NCI-H1436 (cell line): ENCODE measurements around the gene FAM193B.
"Not testable (repeated sequence)": the region's sequence is repeated elsewhere in the genome, so short reads cannot be mapped to it uniquely, and the experiment has no call there.

Source experiments
- DNase-seq: peaks from one replicate; lab custom pipeline; 2025; lab: John Stamatoyannopoulos, UW

FAM193B gene

GRCh38 chr5:177486256-177486655 lies 68.1 kb downstream of the FAM193B start:
- no peak for DNase-seq

DNA sequence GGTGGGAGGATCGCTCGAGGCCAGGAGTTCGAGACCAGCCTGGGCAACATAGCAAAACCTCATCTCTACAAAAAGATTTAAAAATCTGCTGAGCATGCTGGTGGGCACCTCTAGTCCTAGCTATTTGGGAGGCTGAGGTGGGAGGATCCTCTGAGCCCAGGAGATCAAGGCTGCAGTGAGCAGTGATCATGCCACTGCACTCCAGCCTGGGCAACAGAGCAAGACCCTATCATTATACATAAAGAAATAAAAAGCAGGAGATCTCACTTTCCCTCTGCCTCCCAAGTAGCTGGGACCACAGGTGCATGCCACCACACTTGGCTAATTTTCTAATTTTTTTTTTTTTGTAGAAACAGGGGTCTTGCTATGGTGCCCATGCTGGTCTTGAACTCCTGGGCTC lies 68.6 kb downstream of the FAM193B start:
- DNase-seq = not testable (repeated sequence)

GRCh38 chr5:177484902-177485549 lies 69.3 kb downstream of the FAM193B start:
- DNase-seq = no peak

GRCh38 chr5:177483994-177484901 lies 70.1 kb downstream of the FAM193B start:
- DNase-seq = no peak

DNA sequence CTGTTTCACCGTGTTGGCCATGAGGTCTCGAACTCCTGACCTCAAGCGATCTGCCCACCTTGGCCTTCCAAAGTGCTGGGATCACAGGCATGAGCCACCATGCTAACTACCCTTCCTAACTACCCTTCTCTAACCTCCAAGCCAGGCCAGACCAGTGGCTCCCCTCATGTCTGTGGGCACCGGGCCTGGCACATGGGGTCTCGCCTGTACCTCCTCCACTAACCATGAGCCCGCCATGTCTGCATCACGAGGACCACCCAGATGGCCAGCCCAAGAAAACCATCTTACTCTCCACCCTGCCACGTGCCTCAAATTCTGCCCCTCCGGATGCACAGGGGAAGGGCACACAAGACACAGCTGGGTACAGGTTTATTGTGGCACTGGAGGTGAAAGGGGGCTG lies 71.3 kb downstream of the FAM193B start:
- no peak for DNase-seq

DNA sequence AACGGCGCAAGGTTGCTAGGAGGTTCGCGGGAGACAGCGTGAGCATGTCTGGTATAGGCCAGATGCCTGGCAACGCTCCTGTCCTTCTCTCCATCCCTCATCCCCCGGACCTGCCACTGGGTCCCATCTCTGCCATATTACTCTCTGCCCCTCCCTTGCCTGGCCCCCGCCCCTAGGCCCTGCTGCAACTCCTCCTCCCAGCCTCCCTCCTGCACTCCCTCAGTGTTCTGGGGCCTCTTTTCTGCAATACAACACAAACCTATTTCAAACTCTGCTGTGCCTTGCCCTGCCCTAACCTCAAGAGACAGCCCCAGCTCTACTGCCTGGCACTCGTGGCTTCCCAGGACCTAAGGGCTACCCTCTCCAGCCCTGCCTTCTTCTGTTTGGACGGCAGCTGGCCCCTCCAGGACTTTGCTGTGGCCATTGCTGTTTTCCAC lies 72.0 kb downstream of the FAM193B start:
- DNase-seq = no peak

DNA sequence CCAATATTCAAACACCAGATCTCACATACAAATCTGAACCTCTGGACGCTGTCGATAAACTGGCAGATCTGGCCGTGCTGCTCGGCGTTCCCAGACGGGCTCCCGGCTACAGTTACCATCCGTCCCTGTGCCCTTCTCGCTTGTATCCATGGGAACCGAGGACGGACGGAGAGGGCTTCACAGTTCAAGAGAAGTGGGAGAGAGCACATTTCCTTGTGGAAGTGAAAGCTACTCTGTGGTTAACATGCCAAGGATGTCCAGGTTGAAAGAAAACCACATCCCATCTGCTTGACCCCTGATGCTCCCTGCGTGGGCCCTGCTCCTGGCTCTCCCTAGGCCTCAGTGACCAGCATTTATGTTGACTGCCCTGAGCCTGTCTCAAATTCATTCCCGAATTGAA lies 74.6 kb downstream of the FAM193B start:
- DNase-seq = no peak

DNA sequence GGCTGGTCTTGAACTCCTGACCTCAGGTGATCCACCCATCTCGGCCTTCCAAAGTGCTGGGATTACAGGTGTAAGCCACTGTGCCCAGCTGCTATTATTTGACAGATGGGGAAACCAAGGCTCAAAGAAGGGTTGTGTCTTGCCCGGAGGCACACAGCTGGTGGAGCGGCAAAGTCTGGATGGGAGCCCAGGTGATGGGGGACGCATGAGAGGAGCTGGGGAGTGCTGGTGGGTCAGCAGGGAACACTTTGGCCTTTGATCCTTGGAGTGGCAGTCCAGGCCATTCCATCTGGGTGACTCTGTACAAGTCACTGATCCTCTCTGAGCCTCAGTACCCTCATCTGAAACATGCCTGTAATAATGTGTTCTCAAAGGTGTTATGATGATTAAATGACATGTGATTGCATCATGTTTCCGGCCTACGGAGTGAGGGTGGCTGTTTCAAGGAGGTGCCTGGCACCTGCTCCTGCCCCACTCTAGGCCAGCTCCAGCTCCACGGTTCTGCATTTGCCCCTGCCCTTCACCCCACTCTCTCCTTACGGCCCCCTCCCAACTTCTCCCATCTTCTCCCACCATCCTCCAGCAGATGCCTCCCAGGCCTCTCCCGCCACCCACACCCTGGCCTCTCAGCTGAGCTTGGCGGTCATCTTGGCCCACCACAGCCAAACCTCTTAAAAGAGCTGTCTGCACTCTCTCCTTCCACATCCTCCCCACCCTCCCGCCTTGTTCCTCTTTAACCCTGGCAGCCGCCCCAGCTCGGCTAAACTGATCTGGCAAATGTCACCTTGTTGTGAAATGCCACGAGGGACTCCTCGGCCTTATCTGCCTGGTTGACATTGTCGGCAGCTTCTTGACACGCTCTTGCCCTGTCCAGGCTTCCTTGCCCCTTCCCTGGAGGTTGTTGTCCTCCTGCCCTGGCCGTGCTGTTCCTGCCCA lies 75.4 kb downstream of the FAM193B start:
- DNase-seq = no peak

DNA sequence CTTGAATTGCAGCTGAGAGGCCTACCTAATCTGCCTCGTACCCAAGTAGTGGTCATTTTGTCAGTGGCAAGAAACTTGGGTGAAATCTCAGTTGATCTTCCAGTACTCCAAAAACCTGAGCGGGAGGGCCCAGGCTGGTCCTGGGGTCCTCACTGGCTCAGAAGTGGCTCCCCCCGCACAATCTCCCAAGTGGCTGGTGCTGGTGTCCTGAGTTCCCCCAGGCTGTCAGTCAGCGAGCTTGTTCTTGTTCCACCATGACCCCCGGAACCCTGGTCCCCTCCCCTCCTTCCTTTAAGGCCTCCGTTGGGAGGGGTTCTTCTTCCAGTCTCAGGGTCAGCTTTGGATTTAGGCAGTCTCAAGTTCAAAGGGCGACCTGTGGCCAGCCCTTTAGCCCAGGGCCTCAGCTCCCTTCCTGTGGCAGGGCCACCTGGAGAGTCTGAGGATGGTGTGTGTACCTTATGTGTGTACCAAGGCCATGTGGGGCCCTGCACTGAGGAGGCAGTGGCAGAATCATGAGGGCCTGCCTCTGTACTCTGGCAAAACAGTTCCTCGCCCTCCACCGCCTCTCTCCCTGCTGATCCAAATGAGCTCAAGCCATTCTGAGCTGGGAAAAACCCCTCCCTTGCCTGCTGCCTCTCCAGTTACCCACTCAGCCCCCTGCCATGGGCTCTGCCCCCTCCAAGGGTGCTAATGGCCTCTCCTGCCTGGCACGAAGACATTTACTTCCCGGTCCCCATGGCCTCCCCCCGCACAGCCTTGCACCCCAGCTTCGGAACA lies 76.5 kb downstream of the FAM193B start:
- DNase-seq = no peak

DNA sequence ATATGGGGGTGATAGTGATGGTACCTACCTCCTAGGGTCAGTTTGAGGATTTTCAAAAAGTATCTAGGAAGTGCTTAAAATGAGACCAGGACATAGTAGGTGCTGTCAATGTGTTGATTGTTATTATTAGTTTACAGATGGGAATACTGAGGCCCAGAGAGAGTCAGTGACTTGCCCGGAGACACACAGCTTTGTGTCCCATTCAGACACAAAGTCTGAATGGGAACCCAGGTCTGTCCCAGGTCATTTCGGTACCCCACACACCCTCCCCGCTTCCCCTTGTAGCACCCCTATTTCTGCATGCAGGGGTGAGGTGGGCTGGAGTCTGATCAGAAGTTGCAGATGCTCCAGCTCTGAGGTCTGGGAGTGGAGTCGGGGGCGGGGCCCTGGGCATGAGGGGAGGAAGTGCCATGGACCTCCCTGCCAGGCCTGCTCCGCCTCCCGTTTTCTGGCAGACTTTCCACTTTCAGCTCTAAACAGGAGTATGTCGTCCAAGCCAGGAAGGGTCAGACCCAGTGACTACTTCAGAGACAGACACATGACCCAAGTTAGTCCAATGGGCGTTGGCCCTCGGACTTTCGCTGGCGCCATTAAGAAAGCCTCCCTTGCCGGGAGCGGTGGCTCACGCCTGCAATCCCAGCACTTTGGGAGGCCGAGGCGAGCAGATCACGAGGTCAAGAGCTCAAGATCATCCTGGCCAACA lies 77.7 kb downstream of the FAM193B start:
- no peak for DNase-seq

- no peak for DNase-seq
Observed at GRCh38 chr5:177475563-177476427, 78.6 kb downstream of the FAM193B start.

DNA sequence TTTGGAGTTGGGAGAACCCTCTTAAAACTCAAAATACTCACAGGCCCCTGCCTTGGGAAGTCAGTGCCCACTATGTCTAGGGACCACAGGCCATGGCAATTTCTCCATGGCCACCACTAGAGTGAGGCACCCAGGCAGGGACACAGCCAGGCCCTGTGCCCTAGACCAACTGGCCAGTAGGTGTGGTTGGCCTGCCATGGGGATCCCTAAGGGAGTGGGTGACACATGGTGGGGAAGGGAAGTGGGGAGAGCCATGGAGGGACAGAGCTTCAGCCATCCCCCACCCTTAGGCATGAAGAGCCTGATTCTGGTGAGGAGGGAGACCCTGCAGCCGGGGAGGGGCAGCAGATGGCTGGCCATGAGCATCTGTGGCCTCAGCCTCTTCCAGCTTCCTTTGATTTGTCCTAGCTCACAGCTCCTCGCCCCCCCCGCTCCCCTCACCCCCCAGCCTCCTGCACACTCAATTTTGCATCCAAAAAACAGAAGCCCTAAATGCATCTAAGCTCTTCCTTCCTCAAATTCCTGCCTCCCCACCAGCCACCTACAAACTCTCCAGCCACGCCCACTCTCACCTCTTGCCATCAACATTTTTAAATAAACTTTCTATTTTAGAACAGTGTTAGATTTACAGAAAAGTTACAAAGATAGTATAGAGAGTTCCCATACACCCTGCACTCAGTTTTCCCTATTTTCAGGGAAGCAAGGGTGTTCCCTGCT lies 79.4 kb downstream of the FAM193B start:
- DNase-seq = no peak

DNA sequence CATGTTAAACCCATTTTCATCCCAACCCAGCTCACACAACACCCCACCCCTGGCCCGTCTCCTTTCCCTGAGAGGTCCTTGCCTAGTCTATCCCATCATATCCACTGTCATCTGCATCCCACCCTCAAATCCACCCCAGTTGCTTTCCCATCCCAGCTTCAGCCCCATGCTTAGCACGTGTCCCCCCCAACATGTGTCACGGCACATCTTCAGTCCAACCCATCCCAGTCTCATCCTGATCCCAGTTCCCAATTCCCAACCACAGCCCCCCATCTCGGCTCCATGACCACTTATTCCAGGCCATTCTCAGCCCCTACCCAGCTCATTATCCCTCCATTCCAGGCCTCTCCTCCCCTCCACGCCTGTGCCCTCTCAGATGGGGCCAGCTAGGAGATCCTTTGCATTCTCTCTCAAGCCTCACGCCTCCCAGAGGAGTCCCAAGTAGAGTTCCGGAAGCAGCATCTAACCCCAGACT lies 80.3 kb downstream of the FAM193B start:
- DNase-seq = no peak

DNA sequence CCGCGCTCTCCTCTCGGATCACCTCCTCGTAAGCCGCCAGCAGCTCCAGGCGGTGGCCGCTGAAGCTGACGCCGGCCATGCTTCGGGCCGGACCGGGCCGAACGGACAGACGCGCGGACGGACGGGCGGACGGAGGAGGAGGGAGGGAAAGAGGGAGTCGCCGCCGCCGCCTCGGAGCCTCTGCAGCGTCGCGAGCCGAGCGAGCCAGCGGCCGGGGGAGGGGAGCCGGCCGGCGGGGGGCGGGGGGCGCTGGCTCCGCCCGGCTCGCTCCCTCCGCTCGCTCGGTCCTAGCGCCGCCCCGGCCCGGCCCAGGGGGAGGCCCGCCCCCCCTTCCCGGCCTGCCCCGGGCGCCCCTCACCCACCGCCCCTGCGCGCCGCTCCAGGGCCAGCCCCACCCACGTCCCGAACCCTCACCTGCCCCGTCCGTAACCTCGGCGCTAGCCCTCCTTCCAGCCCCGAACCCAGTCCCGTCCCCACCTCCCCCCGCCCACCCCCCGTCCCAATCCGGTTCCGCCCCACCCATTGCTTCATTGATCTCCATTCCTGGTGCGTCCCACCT lies 80.8 kb downstream of the FAM193B start, which contains the start of gene DBN1:
TSS of gene DBN1 (minus strand) at position 192 of the 559 bp plus-strand sequence. CDS start at position 79, 113 bp downstream.
- no peak for DNase-seq

- no peak for DNase-seq
Observed at GRCh38 chr5:177472460-177473442, 81.6 kb downstream of the FAM193B start.

DNA sequence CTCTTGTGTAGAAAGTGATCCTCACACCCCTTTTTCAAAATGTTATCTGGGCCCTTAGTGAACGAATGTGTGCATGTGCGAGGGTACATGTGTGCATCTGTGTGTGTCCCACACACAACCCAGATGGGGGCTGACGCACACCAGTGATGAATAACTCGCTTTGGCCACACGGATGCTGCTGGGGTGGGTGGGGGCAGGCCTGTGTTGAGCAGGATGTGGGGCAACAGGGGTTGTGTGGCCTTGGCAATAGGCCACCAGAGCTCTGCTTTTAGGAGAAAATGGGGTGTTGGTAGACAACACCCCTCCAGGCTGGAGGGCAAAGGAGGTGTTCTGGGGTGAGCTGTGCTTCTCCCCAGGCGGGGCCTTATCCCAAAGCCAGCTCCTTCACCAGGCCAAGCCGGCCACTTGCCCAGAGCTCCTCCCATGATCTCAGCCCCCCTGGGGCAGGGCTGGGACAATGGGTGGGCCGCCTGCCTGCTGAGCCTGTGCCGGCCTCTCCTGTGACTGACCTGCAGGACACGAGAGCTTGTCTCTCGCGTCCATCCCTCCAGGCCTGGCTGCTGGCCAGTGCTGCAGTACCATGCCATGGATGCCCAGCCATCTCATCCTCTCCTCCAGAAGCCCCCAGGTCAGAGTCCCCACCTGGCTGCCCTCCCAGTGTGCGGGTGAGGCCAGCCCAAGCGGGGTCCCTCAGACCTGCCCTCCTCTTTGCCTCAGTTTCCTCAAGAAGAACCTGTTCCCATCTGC lies 82.6 kb downstream of the FAM193B start:
- no peak for DNase-seq
